ENCODE measurements around the gene CCDC74A.
"Not testable (repeated sequence)": the region's sequence is repeated elsewhere in the genome, so short reads cannot be mapped to it uniquely, and the experiment has no call there.

The CCDC74A gene

DNA sequence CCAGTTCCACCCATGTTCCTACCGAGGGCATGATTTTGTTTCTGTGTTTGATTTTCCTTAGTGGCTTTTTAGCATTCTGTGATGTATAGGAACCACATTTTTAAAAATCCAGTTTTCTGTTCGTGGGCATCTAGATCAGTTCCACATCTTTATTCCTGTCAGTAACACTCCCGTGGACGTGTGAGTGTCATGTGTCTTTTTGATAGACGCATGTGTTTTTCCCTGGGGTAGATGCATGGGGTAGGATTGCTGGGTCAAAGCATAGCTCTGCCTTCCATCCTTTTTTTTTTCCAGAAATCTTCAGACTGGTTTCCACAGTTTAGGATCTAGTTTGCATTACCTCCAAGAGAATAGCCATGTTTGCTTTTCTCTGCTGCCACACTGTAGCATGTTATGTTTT is 38.7 kb downstream of the CCDC74A start:
- no peak for DNase-seq (ENCODE audit: low spot score)

- DNase-seq (ENCODE audit: low spot score), result no peak
Measured at GRCh38 chr2:131567891-131568290, 40.2 kb downstream of the CCDC74A start.

DNA sequence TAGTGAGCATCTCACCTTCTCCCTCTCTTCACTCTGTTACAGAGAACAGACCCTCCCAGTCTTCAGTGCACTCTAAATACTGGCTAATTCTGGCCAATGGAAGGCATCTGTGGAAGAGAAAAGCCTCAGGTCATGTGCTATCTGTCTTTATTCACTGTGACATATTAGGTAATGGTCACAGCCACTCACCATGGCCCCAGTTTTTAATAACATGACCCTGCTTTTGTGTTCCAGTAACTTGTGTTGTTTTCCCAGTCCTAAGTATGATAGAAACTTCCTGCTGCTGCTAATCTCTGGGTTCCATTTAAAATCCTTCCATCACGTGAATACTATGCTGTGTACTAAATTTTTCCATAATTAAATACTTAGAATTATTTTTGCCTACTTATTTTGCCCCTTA is 40.7 kb downstream of the CCDC74A start:
- DNase-seq (ENCODE audit: low spot score), result not testable (repeated sequence)

DNA sequence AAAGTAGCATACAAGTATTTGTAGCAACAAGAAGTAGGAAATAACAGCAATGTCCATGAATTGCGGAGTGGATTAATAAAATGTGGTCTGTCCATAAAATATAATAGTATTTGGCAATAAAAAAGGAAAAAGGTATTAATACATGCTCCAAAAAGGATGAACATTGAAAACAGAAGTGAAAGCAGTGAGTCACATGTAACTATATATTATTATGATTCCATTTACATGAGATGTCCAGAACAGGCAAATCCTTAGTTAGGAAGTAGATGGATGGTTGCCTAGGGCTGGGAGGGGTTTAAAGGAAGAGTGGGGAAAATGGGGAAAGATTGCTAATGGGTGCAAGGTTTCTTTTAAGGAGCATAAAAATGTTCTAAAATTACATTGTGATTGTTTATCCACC is 44.5 kb downstream of the CCDC74A start:
- no peak for DNase-seq (ENCODE audit: low spot score)

GRCh38 chr2:131577812-131578211 is 50.1 kb downstream of the CCDC74A start:
- no peak for DNase-seq (ENCODE audit: low spot score)

DNA sequence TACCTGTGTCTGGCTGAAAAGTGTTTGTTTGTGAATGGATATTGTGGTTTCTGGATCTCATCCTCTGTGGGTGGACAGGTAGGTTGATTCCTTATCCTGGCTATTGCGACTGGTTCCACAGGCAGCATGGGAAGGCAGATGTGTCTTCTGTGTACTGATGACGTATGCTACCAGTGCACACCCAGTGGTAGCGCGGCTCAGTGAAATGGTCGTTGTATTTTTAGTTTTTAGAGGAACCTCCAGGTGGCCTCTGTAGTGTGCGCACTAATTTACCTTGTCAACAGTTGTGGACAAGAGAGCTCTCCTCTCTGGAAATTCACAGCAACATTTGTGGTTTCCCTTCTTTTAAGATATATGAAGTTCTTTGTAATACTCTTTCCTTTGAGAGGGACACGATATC is 52.5 kb downstream of the CCDC74A start:
- DNase-seq (ENCODE audit: low spot score), result no peak

Data from NAMALWA (cell line).